Stomach (tissue), 4 donors: Measurements from ENCODE around the gene EBLN1.

ENCODE experiments used
- CTCF ChIP-seq, 7 experiments: fragments of 450-650 bp in 4 of 7; fragments of 200-600 bp in 3 of 7; sonication (generic) in 3 of 7; IDR thresholded peaks; one replicate each; pipeline ENCODE4 v1.5.1; 2016 to 2019; ENCODE audit warnings: antibody characterized with exemption in 7 of 7, control low read depth in 2 of 7, mild to moderate bottlenecking in 1 of 7
- EP300 ChIP-seq: sonication (generic); formaldehyde crosslinking; IDR thresholded peaks from one replicate; pipeline ENCODE4 v1.6.1; 2017; ENCODE audit warnings: antibody characterized with exemption
- POLR2A ChIP-seq, 4 donors: fragments of 450-650 bp; IDR thresholded peaks; one replicate each; pipeline ENCODE4 v1.6.1; 2016; ENCODE audit warnings: antibody characterized with exemption in 4 of 4, control low read depth in 2 of 4, mild to moderate bottlenecking in 1 of 4, moderate library complexity in 1 of 4
- POLR2AphosphoS5 ChIP-seq, 3 donors: sonication (generic); formaldehyde crosslinking; IDR thresholded peaks; one replicate each; pipeline ENCODE4 v1.6.1; 2016; ENCODE audit warnings: antibody characterized with exemption in 3 of 3

DNA sequence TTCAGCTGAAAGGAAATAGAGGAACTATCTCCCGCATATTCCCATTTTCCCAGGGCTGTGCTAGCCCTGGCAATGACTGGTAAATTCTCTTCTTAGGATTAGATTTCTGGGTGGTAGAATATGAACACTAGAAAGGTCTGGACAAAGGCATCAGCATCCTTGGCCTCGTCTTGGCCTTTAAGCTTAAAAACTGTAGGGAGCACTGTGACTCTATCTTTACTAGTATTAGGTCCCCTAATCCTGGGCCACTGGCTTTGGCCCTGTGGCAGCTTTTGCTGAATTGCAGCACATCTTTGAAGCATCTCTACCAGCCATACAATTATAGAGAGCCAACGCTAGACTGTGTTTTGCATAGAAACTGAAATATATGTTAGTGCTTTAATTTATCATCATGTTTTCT is 41.5 kb upstream of the EBLN1 start:
- TF ChIP-seq CTCF (IDR thresholded peaks at IDR 0.05) = no peak
- no peak for TF ChIP-seq POLR2A (IDR thresholded peaks at IDR 0.05)
- TF ChIP-seq EP300 = no peak
- no peak for TF ChIP-seq POLR2AphosphoS5 (IDR thresholded peaks at IDR 0.05)
